GM18870 (cell line): ENCODE data around the gene TATDN2.
"Not testable (repeated sequence)": the region's sequence is repeated elsewhere in the genome, so short reads cannot be mapped to it uniquely, and the experiment has no call there.

Experiments used
- ATAC-seq: cut with Tn5 transposase; IDR thresholded peaks from one replicate; pipeline ENCODE4 v1.9.1; 2021; ENCODE audit warnings: moderate library complexity; ENCODE audit not compliant: unreplicated experiment

TATDN2 gene

GRCh38 chr3:10268930-10269329 is 20.7 kb downstream of the TATDN2 start:
- ATAC-seq: no peak

- no peak for ATAC-seq
Measured at GRCh38 chr3:10269443-10269842, 21.2 kb downstream of the TATDN2 start.

GRCh38 chr3:10272476-10272875 is 24.2 kb downstream of the TATDN2 start:
- not testable (repeated sequence) for ATAC-seq

- no peak for ATAC-seq
Measured at GRCh38 chr3:10272977-10273376, 24.7 kb downstream of the TATDN2 start.

GRCh38 chr3:10273702-10274305 is 25.5 kb downstream of the TATDN2 start:
- ATAC-seq: no peak

- no peak for ATAC-seq
Measured at GRCh38 chr3:10274601-10275000, 26.3 kb downstream of the TATDN2 start.

GRCh38 chr3:10277115-10277625 is 28.9 kb downstream of the TATDN2 start:
- no peak for ATAC-seq

- no peak for ATAC-seq
Measured at GRCh38 chr3:10278501-10278900, 30.2 kb downstream of the TATDN2 start.

GRCh38 chr3:10279384-10280176 is 31.3 kb downstream of the TATDN2 start:
- ATAC-seq: no peak

- ATAC-seq: no peak
Measured at GRCh38 chr3:10280177-10280529, 31.9 kb downstream of the TATDN2 start.

GRCh38 chr3:10280571-10280970 is 32.3 kb downstream of the TATDN2 start:
- no peak for ATAC-seq

- ATAC-seq: no peak
Measured at GRCh38 chr3:10281951-10282350, 33.7 kb downstream of the TATDN2 start.

GRCh38 chr3:10283638-10284037 is 35.4 kb downstream of the TATDN2 start:
- no peak for ATAC-seq

GRCh38 chr3:10284496-10284895 is 36.2 kb downstream of the TATDN2 start:
- no peak for ATAC-seq

- ATAC-seq: no peak
Measured at GRCh38 chr3:10285272-10286132, 37.2 kb downstream of the TATDN2 start.

GRCh38 chr3:10286133-10286524 is 37.9 kb downstream of the TATDN2 start:
- ATAC-seq: no peak

GRCh38 chr3:10286596-10287295 is 38.5 kb downstream of the TATDN2 start:
- no peak for ATAC-seq

- ATAC-seq: no peak
Measured at GRCh38 chr3:10287936-10288574, 39.8 kb downstream of the TATDN2 start.

GRCh38 chr3:10288575-10288960 is 40.3 kb downstream of the TATDN2 start:
- no peak for ATAC-seq

GRCh38 chr3:10289077-10289476 is 40.8 kb downstream of the TATDN2 start:
- ATAC-seq: no peak
